HepG2 (cell line): ENCODE data around the gene TARBP2. TPM values are rescaled to one million over a fixed set of nuclear protein-coding genes. Genes with fewer than 3 reads are reported as not detected.
A peak's percentile ranks its signal among the peaks of the same experiment; 100 is the strongest.

Experiments
- ATAC-seq: fragments of 200-7000 bp; cut with Tn5 transposase; 3 replicates; pipeline ENCODE4 v1.9.1; 2020; ENCODE audit warnings: mild to moderate bottlenecking, moderate library complexity
- BruUV-seq: library from RNA; stranded (reverse); fragments of 400-500 nt; replicated peaks from 2 replicates; lab custom pipeline; 2021; lab: Mats Ljungman, UMichigan
- CTCF ChIA-PET: fragments of 300-600 bp; formaldehyde crosslinking; extraction: SDS; loops from one replicate; lab custom pipeline; 2021; ENCODE audit warnings: low total read pairs, inconsistent platforms, low intra/inter-chr PET ratio; lab: Yijun Ruan, JAX
- POLR2A ChIA-PET: fragments of 350-600 bp; sonication (Branson Sonifier 250); formaldehyde crosslinking; loops from one replicate; lab custom pipeline; 2020; ENCODE audit warnings: antibody characterized with exemption, inconsistent platforms; lab: Yijun Ruan, JAX
- DNase-seq: peaks from one replicate; pipeline ENCODE4 v3.0.0-alpha.2; 2015; ENCODE audit warnings: low spot score
- FAIRE-seq: peaks from 3 replicates; lab custom pipeline; 2011; peaks lifted over from hg19 to GRCh38; lab: Jason Lieb, UNC
- H2AFZ ChIP-seq: one replicate; pipeline ENCODE4 v1.6.1; 2011; ENCODE audit warnings: low read length, inconsistent platforms
- H3K27ac ChIP-seq: fragments of 300-600 bp; 3 replicates; pipeline ENCODE4 v1.8.0; 2011; ENCODE audit warnings: mixed run types, mild to moderate bottlenecking, mixed read lengths, low read length, inconsistent platforms; ENCODE audit not compliant: insufficient read depth; ENCODE audit errors: extremely low read length
- H3K27me3 ChIP-seq, 2 experiments: fragments of 200-600 bp in 1 of 2; 2 replicates in 1 of 2; 3 replicates in 1 of 2; pipeline versions ENCODE4 v1.6.0 to v1.8.0; 2011; ENCODE audit warnings: low read length in 2 of 2, mild to moderate bottlenecking in 2 of 2, moderate library complexity in 2 of 2, inconsistent platforms in 1 of 2; ENCODE audit not compliant: insufficient read depth in 2 of 2, control insufficient read depth in 1 of 2
- H3K36me3 ChIP-seq, 2 experiments: fragments of 200-600 bp in 1 of 2; replicated peaks in 1 of 2; 2 replicates in 1 of 2; 3 replicates in 1 of 2; pipeline versions ENCODE4 v1.5.1 to v1.8.0; 2011; ENCODE audit warnings: low read length in 2 of 2, inconsistent platforms in 1 of 2; ENCODE audit not compliant: insufficient read depth in 2 of 2, control insufficient read depth in 1 of 2
- H3K4me1 ChIP-seq: 2 replicates; pipeline ENCODE4 v1.5.1; 2012; ENCODE audit warnings: low read length, inconsistent platforms; ENCODE audit not compliant: insufficient read depth
- H3K4me2 ChIP-seq: 2 replicates; pipeline ENCODE4 v1.6.0; 2011; ENCODE audit warnings: low read depth, low read length, inconsistent platforms
- H3K4me3 ChIP-seq, 3 experiments: fragments of 200-600 bp in 1 of 3; sonication (generic), shearing (Covaris generic) in 1 of 3; replicated peaks in 1 of 3; 2 replicates each; pipeline ENCODE4 v1.5.1; 2011 to 2016; ENCODE audit warnings: low read length in 3 of 3, inconsistent platforms in 2 of 3, low read depth in 2 of 3, mild to moderate bottlenecking in 2 of 3, control low read depth in 1 of 3, mixed read lengths in 1 of 3; ENCODE audit not compliant: insufficient read depth in 1 of 3
- H3K79me2 ChIP-seq: one replicate; pipeline ENCODE4 v1.6.1; 2011; ENCODE audit warnings: low read length, inconsistent platforms; ENCODE audit not compliant: insufficient read depth
- H3K9ac ChIP-seq: 2 replicates; pipeline ENCODE4 v1.6.0; 2011; ENCODE audit warnings: mild to moderate bottlenecking, low read depth, low read length, inconsistent platforms; ENCODE audit not compliant: insufficient read depth
- H3K9me3 ChIP-seq: 2 replicates; pipeline ENCODE4 v1.5.1; 2012; ENCODE audit warnings: mild to moderate bottlenecking, low read length
- H4K20me1 ChIP-seq: 2 replicates; pipeline ENCODE4 v1.6.0; 2011; ENCODE audit warnings: inconsistent platforms, mild to moderate bottlenecking, low read length, moderate library complexity; ENCODE audit not compliant: insufficient read depth
- ATF3 ChIP-seq: sonication (generic); formaldehyde crosslinking; IDR thresholded peaks from 2 replicates; pipeline ENCODE4 v1.4.0; 2020; ENCODE audit warnings: missing genetic modification reagents
- CBFB ChIP-seq: sonication (generic); formaldehyde crosslinking; IDR thresholded peaks from 2 replicates; pipeline ENCODE4 v1.4.0; 2020; ENCODE audit warnings: missing genetic modification reagents
- DR1 ChIP-seq: sonication (generic); formaldehyde crosslinking; IDR thresholded peaks from 2 replicates; pipeline ENCODE4 v1.8.0; 2021; ENCODE audit warnings: mild to moderate bottlenecking, missing genetic modification reagents, inconsistent platforms
- EHMT2 ChIP-seq: fragments of 200-600 bp; sonication (generic); IDR thresholded peaks from 2 replicates; pipeline ENCODE4 v1.7.0; 2017; ENCODE audit warnings: antibody characterized with exemption, low read depth, low read length, borderline replicate concordance
- EP300 ChIP-seq, 3 experiments: sonication (generic) in 1 of 3; formaldehyde crosslinking in 1 of 3; IDR thresholded peaks; 2 replicates each; pipeline versions ENCODE4 v1.5.1 to v1.6.1; 2011 to 2020; ENCODE audit warnings: low read depth in 2 of 3, low read length in 2 of 3, borderline replicate concordance in 1 of 3, improper control_type of control experiment in 1 of 3, mild to moderate bottlenecking in 1 of 3, missing genetic modification reagents in 1 of 3, moderate library complexity in 1 of 3
- FUBP1 ChIP-seq: sonication (generic); formaldehyde crosslinking; IDR thresholded peaks from 2 replicates; pipeline ENCODE4 v1.5.1; 2020; ENCODE audit warnings: missing genetic modification reagents, mild to moderate bottlenecking, borderline replicate concordance
- NR2F2 ChIP-seq: IDR thresholded peaks from 2 replicates; pipeline ENCODE4 v1.6.1; 2012; ENCODE audit warnings: low read depth, inconsistent platforms, borderline replicate concordance
- SMAD1 ChIP-seq: sonication (generic); formaldehyde crosslinking; IDR thresholded peaks from 2 replicates; pipeline ENCODE4 v1.4.0; 2020; ENCODE audit warnings: missing genetic modification reagents, low read depth, mild to moderate bottlenecking, borderline replicate concordance
- SYNCRIP ChIP-seq: fragments of 200-400 bp; formaldehyde crosslinking; IDR thresholded peaks from 2 replicates; pipeline ENCODE4 v1.6.1; 2018; ENCODE audit warnings: mild to moderate bottlenecking, low read depth, low read length; ENCODE audit not compliant: insufficient read depth
- UBTF ChIP-seq: sonication (generic); formaldehyde crosslinking; IDR thresholded peaks from 2 replicates; pipeline ENCODE4 v1.4.0; 2020; ENCODE audit warnings: mild to moderate bottlenecking, missing genetic modification reagents
- ZBTB2 ChIP-seq: sonication (generic); formaldehyde crosslinking; IDR thresholded peaks from 2 replicates; pipeline ENCODE4 v1.8.0; 2022; ENCODE audit warnings: low read depth, missing genetic modification reagents
- ZC3H4 ChIP-seq: sonication (generic); formaldehyde crosslinking; IDR thresholded peaks from 2 replicates; pipeline ENCODE4 v1.4.0; 2020; ENCODE audit warnings: missing genetic modification reagents, borderline replicate concordance
- ZNF264 ChIP-seq: sonication (generic); formaldehyde crosslinking; IDR thresholded peaks from 2 replicates; pipeline ENCODE4 v1.4.0; 2020; ENCODE audit warnings: missing genetic modification reagents
- ZNF607 ChIP-seq: sonication (generic); formaldehyde crosslinking; IDR thresholded peaks from 2 replicates; pipeline ENCODE4 v1.5.1; 2020; ENCODE audit warnings: missing genetic modification reagents, mild to moderate bottlenecking, borderline replicate concordance
- ZNF784 ChIP-seq: sonication (generic); formaldehyde crosslinking; IDR thresholded peaks from 2 replicates; pipeline ENCODE4 v1.5.1; 2020; ENCODE audit warnings: missing genetic modification reagents, mild to moderate bottlenecking, borderline replicate concordance
- ZSCAN25 ChIP-seq: sonication (generic); formaldehyde crosslinking; IDR thresholded peaks from 2 replicates; pipeline ENCODE4 v1.8.0; 2022; ENCODE audit warnings: mild to moderate bottlenecking, missing genetic modification reagents
- WGBS: methylation state at CpG from one replicate; pipeline ENCODE4 v1.1.6; 2017; ENCODE audit warnings: low lambda C conversion rate; 5-methylcytosine and 5-hydroxymethylcytosine counted together
- in situ Hi-C: cut with HindIII; loops from 2 replicates; pipeline ENCODE4 v1.10.0; 2017; ENCODE audit warnings: low pct_unique_long_range_greater_than_20kb; ENCODE audit not compliant: extremely low pct_ligation_motif_present
- intact Hi-C: fragments of 100-400 bp; cut with micrococcal nuclease; formaldehyde crosslinking; loops from one replicate; pipeline ENCODE4 v1.10.0; 2022; ENCODE audit not compliant: unreplicated experiment
- polyA plus RNA-seq, 8 experiments: library from polyadenylated mRNA; depleted of rRNA in 3 of 8; stranded (reverse) in 7 of 8; unstranded in 1 of 8; fragments of >200 nt; fragmentation: Illumina TruSeq in 4 of 8; extraction: Trizol in 4 of 8; gene quantifications; 2 replicates each; pipeline versions ENCODE4 v1.2.1 to v1.2.3, GENCODE V29; 2011 to 2016; ENCODE audit warnings: low read depth in 4 of 8, missing spikeins in 1 of 8, mixed read lengths in 1 of 8; ENCODE audit not compliant: insufficient read depth in 1 of 8
- total RNA-seq, 5 experiments: library from RNA; depleted of rRNA; stranded (reverse); fragments of >200 nt; fragmentation: Illumina TruSeq; extraction: Trizol; gene quantifications; 2 replicates each; pipeline ENCODE4 v1.2.3, GENCODE V29; 2016; ENCODE audit warnings: low read depth in 1 of 5

Gene TARBP2
- total and polyA plus RNA-seq, 2 of the 13 experiments (the other 11 are each of a cell fraction or from before 2014, with no cell fraction given): 47.0 to 55.5 TPM

GRCh38 chr12:53467880-53468279, 33.2 kb upstream of the TARBP2 start:
- Histone ChIP-seq H3K9ac (no peak overlapping the region), H3K4me1 (peaks cover 28% of the 10 kb centered on the region), H3K36me3 (peaks cover 51 to 95% of the 10 kb centered on the region in 2 experiments), H2AFZ (no peak overlapping the region), H3K9me3 (no peaks in the 10 kb centered on the region), H3K4me3 (no peak overlapping the region), H3K27me3 (no peaks in the 10 kb centered on the region), H3K27ac (no peak overlapping the region), H3K4me2 (no peak overlapping the region), H3K79me2 (peaks cover 45% of the 10 kb centered on the region), H4K20me1 (peaks cover 54% of the 10 kb centered on the region)
- in situ Hi-C loops (no loop called here), intact Hi-C loops (no loop called here)
- WGBS: 90% methylated on average over 2 of the region's 2 CpGs
- POLR2A ChIA-PET: interaction anchor here (1.0 kb wide), 1 partner anchor 11 kb away, joined by 3 read pairs; no protein-coding TSS in a partner anchor
- FAIRE-seq (no peak), DNase-seq (no peak), ATAC-seq (no peak)
- BruUV-seq: TSS peak; percentile 27
- CTCF ChIA-PET: no interaction called here
- TF ChIP-seq EP300 (IDR thresholded peaks at IDR 0.05; ENCODE audit: low read depth in 2 of 2, low read length in 2 of 2): no peak
- TF ChIP-seq EP300 (CRISPR knock-in tag; IDR thresholded peaks at IDR 0.05; ENCODE audit: borderline replicate concordance): no peak
- TF ChIP-seq DR1 (CRISPR knock-in tag): no peak
- TF ChIP-seq EHMT2: no peak
- no peak for TF ChIP-seq ZBTB2
- TF ChIP-seq ZSCAN25 (CRISPR knock-in tag): no peak
- TF ChIP-seq FUBP1 (CRISPR knock-in tag): no peak
- no peak for TF ChIP-seq SYNCRIP
- no peak for TF ChIP-seq ZC3H4 (CRISPR knock-in tag)
- no peak for TF ChIP-seq ATF3 (CRISPR knock-in tag)
- TF ChIP-seq SMAD1 (CRISPR knock-in tag): no peak
- no peak for TF ChIP-seq UBTF (CRISPR knock-in tag)
- TF ChIP-seq NR2F2: no peak
- TF ChIP-seq CBFB (CRISPR knock-in tag): no peak
- TF ChIP-seq ZNF784 (CRISPR knock-in tag): no peak
- no peak for TF ChIP-seq ZNF264 (CRISPR knock-in tag)
- TF ChIP-seq ZNF607 (CRISPR knock-in tag): no peak
